GM04504 (cell line): ENCODE results near the gene CPNE9.

ENCODE experiments used
- DNase-seq: peaks from one replicate; pipeline ENCODE4 v3.0.0-alpha.2; 2012; ENCODE audit warnings: low read depth

The CPNE9 gene

DNA sequence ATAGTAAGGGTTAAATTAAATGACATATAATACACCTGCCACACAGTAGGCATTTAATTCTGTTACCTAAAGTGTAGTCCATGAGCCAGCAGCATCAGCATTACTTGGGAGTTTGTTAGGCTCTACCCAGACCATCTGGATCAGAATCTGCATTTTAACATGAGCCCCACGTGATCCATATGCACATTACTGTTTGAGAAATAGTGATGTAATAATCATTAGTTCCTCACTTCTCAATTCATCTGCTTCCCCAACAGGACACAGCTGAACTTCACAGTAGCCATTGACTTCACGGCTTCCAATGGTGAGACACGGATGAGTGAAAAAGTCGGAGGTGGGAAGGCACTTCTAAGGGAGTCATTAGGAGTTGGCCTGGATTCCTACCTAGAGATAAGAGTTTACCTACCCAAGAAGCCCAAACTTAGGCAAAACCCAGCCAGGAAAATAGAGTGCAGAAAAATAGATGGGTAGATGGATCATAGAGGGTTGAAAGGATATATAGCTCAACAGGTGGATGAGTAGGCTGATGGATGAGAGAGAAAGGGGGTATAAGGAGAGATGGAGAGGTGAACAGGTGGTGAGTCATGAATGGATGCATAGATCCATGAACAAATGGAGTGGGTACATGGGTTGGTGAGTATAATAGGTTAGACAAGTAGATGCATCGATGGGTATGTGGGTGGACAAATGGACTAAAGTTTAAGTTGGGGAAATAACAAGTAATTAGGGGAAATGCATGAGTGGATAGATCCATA is 13.3 kb downstream of the CPNE9 start:
- no peak for DNase-seq

DNA sequence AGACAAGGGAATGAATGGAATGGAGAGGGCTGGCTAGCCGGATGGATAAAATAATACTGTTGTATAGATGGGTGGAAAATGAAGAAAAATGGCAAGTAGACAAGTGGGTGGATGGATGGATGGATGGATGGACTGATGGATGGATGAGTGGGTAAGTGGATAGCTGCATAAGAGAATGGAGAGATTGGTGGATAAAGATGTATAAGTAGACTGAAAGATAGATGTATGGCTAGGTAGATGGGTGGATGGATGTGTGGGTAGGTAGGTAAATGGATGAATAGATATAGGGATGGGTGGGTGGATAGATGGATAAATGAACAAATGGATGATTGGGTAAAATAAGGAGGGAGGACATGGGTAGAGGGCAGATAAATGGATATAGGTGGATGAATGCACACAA is 13.9 kb downstream of the CPNE9 start:
- no peak for DNase-seq

DNA sequence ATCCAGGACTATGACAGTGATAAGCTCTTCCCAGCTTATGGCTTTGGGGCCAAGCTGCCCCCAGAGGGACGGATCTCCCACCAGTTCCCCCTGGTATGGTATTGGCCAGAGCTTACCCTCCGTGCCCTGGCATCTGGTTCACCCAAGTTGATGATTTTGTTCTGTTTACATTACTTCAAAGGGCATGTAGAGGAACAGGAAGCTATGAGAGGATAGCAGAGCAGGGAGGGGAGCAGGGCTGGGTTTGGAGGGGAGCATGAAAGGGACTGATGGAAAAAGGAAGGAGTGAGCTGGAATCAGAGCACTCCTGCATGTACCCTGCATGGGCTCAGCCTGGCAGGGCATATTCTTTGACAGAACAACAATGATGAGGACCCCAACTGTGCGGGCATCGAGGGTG is 14.5 kb downstream of the CPNE9 start:
- no peak for DNase-seq

DNA sequence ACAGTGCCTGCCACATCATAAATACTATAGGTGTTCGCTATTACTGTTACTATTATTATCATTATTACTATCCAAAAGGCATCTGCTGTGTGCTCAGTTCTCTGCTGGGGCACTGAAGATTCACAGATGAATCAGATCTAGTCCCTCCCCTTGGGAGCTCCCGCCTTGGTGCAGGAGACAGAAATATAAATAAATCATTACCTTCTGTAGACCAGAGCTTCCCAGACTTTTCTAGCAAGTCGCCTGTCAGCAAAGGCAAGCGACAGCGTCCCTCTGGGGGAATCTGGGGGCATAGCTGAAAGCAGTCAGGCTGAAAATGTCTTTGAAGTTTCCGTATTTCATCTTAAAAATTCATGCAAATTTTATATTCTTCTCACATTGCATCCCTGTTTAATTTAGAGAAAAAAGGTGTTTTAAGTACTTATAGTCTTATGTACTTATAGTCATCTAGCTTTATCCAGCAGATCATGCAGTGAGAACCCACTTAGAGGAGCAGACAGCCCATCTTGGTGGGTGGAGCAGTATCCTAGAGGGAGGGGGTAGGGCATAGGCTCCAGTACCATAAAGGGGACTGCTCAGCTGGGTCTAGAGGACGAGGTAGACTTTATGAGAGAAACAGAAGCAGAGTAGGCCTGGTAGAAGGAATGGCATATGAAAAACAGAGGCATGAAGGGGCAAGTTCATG is 17.5 kb downstream of the CPNE9 start:
- no peak for DNase-seq

DNA sequence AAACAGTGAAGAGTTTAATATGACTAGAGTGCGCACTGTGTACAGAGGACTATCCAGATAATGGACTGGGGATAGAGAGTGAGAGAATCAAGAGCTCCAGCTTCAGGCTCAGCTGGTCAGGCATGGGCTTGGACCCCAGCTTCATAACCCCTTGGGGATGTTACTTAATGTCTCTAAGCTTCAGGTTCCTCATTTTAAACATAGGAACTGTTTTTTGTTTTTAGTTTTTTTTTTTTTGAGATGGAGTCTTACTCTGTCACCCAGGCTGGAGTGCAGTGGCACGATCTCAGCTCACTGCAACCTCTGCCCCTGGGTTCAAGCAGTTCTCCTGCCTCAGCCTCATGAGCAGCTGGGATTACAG is 18.0 kb downstream of the CPNE9 start:
- DNase-seq: no peak

DNA sequence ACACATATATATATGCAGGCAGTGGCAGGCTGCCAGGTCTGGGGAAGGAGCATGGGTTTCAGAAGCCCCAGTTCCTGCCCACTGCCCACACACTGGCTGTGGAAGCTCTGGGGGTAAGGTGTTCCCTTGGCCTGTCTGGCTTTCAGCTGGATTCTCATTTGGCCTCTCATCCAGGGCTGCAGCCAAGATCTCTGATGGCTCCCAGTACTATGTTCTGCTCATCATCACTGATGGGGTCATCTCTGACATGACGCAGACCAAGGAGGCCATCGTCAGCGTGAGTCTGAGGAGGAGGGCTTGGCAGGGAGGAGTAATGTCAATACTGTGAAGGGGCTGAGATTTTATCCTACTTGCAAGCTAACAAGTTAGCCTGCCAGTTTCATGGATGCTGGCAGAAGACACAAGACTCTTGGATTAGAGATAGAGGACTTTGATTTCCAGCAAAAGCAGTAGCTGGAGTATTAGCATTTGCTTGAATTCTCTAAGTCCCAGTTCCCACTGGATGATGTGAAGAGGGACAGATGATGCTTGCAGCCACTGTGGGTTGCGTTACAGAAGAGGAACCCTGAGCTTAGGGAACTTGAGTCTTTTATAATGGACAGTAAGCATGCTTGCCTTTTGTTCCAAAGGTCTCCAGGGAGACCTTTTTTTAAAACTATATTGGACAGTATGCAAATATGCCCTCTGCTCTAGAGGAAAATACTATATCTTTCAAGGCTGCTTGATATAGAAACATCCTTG is 22.3 kb downstream of the CPNE9 start:
- DNase-seq: no peak

DNA sequence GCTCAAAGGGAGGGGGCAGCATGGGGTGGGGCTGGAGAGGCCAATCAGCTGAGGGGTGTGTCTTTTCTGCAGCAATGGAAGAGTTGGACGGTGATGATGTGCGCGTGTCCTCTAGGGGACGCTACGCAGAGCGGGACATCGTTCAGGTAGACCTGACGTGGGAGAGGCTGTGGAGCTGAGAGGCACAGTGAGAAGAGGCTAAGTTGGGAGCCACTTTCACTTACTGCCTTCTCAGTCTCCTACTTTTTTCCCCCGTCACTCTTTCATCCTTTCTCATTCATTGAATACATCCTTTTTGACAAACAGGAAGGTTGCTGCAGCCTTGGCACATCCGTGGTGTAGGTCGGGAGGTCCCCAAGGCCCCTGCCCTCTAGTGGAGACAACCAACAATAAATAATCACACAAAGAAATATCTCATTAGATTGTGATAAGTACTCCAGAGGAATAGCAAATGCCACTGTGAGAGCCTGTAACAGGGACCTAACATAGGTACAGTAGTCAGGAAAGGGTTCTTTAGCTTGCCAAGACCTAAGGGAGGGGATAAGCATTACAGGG is 23.5 kb downstream of the CPNE9 start:
- no peak for DNase-seq

DNA sequence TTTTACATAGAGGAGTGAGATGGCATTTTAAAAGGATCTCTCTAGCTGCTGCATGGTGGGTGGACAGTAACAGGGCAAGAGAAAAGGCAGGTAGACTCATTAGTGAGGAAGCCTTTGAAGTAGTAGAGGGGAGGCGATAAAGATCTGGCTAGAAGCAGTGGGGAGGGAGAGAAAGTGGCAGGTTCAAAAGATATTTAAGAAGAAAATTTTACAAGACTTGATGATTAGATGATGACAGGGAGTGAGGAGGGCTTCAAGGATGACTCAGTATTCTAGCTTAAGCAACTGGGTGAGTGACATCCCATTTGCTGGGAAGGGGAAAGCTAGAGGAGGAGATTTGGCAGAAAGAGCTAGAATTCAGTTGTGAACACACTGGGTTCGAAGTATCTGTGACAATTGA is 24.1 kb downstream of the CPNE9 start:
- no peak for DNase-seq

DNA sequence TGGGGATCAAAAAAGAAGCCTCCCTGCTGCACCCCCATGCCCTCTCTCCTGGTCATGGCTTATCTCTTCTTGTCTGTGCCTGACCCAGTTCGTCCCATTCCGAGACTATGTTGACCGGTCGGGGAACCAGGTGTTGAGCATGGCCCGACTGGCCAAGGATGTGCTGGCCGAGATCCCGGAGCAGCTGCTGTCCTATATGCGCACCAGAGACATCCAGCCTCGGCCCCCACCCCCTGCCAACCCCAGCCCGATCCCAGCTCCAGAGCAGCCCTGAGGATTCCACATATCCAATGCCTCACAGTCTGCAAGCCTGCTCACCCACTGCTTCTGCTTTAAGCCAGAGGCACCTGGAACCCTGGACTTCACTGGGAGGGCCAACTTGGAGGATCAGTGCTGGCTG is 25.8 kb downstream of the CPNE9 start:
- DNase-seq: no peak

DNA sequence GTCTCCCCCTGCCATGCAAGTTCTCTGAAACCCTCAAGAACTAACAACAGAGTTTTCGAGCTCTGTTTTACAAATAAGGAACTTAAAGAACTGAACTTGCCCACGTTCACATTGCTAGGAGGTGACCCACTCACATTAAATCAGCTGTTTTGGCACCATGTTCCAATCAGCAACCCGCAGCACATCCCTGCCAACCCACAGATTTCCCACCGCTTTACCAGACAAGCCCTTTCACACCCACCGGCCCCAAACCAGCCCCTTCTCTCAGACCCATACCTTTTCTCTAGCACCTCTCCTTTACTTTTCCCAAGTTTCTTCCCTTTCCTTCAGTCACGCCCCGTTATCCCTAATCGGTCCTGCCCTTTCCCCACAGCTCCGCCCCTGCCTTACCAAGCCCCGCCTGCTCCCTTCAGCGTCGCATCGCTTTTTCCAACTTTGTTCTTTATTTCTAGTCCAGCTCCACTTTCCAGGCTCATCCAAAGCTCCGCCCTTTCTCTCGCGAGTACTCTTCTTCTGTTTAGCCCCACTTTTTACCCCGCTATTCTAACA is 27.1 kb downstream of the CPNE9 start:
- no peak for DNase-seq

DNA sequence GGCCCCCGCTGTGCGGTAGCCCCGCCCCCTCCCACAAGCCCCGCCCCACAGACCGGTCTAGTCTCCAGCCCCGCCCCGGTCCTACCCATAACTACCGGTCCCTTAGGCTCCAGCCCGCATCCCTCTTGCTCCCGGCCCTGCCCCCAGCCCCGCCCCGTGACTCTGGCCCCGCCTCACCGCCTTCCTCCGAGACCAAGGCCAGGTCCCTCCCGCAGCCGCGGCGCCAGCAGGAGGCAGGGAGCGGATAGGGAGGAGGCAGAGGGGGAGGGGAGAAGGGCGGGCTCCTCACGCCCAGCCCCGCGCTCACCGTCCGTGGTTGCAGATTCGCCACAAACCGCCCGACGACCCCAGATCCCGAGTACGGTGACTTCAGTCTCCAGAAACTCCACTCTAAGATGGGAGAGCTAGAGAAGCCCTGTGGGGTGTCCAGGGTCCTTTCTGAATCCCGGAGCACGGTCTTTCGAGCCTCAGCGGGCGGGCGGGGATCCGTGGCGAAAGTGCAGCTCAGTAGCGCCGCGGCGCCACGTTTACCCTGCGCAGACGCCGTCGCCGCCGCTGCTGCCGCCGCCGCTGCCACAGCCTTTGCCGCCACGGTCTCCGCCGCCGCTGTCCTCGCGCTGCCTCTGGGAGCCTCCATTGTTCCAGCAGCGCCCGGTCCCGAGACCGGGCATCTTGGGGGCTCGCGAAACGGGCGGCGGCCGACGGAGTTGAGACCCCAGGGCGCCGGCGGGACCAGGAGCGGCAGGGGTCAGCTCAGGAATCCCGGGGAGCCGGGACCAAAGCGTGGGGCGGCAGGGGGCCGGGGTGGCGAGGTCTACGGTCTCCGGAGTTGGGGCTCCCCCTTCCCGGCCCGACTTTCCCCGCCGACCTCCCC is 27.8 kb downstream of the CPNE9 start, which contains the start of gene BRPF1:
TSS of gene BRPF1 (plus strand) at position 530 of the 874 bp plus-strand sequence. CDS start 2,406 bp downstream, outside the sequence.
- DNase-seq: peak; percentile 99

DNA sequence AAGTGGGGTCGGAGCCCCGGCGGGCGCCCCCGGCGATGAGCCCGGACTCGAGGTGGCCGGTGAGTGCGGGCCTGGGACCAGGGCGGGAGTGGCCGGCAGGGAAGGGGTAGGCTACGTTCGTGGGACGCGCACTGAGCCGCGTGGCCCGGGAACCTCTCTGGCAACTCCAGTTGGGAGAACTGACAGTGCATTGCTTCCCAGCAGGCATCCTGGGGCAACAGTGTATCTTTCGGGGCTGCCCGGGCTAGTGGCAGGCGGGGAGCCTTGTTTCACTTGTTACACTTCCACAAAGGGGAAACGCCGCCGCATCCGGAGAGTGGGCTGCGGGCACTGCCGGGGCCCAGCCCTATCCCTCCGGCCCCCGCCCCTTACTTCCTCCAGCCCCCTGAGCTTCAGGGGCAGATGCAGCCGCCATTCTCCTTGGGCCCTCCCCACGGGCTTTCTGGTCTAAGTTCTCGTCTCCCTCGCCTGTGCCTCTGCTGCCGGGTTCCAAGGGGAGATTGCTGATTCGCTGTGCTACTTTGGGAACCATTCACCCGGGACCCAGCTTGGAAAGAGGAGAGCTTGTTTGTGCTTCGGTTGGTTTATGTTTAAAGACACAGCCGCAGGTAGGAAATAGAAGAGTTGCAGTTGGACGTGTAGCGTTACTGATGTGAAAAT is 28.6 kb downstream of the CPNE9 start:
- DNase-seq: no peak

DNA sequence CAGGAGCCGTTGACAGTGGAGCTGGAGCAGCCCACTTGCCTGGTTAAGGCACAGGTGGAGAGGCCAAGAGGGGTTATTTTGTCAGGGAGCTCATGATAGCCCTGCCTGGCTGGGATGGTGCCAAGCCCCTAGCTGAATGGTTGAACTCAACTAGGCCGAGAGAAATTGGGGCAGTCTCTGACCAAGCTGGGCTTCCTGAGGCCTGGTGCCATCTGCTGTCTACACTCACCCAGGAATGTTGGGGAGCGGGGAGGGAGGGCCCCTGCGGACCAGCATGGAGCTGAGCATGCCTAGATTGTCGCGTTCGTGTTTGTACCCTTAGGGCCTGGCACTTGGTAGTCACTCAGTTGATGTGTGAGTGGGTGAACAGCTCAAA is 29.1 kb downstream of the CPNE9 start:
- DNase-seq: no peak

DNA sequence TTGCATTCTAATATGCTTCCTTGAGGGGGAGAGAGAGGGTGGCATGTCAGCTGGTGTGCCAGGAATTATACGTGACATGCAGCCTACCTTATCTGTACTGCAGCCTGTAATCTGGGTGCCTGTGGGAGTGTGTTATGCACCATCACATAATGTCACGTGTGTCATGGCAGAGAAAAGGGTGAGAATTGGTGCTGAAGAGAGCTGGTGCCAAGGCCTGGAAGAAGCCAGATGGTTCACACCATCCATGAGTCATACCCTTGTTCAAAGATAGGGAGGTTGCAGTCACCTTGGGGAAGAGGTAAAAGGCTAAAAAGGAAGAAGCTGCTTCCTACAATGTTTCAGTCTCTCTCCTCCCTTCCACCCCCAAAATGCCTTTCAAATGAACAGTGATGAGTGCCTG is 33.2 kb downstream of the CPNE9 start:
- DNase-seq: no peak

DNA sequence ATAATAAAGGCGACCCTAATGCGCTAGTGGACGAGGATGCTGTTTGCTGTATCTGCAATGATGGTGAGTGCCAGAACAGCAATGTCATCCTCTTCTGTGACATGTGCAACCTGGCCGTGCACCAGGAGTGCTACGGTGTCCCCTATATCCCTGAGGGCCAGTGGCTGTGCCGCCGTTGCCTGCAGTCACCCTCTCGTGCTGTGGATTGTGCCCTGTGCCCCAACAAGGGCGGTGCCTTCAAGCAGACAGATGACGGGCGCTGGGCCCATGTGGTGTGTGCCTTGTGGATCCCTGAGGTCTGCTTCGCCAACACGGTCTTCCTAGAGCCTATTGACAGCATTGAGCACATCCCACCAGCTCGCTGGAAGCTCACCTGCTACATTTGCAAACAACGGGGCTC is 35.5 kb downstream of the CPNE9 start:
- DNase-seq: no peak

DNA sequence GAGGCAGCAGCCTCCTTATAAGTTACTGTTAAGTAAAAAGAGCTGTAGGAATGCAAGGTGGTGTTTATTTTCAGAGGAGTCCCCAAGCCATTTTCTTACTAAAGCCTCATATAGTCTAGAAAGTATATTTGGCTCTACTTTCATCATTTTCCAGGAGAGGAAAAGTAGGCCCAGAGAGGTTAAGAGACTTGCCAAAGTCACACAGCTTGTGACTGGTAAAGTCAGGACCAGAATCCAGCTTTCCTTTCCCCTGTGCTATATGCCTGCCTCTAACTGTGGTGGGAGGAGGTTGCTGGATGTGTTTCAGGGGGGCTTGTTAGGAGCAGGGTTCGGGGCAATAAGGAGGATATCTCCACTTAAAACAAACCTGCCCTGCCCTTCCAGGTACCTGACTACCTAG is 38.9 kb downstream of the CPNE9 start:
- no peak for DNase-seq

DNA sequence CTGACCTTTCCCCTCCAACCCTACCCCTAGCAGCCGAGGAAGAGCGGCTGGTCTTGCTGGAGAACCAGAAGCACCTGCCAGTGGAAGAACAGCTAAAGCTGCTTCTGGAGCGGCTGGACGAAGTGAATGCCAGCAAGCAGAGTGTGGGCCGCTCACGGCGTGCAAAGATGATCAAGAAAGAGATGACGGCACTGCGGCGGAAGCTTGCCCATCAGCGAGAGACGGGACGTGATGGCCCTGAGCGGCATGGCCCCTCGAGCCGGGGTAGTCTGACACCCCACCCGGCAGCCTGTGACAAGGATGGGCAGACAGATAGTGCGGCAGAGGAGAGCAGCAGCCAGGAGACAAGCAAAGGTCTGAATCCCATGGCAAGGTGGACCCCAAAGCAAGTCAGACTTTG is 39.9 kb downstream of the CPNE9 start:
- no peak for DNase-seq

DNA sequence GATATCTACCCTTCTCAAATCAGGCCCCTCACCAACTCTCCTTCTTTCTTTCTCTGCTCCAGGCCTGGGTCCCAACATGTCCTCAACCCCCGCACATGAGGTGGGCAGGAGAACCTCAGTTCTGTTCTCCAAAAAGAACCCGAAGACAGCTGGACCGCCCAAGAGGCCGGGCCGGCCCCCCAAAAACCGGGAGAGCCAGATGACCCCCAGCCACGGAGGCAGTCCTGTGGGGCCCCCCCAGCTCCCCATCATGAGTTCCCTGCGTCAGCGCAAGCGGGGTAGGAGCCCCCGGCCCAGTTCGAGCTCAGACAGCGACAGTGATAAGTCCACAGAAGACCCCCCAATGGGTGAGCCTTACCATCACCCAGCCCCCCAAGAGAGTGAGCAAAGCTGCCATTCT is 40.5 kb downstream of the CPNE9 start:
- DNase-seq: no peak

DNA sequence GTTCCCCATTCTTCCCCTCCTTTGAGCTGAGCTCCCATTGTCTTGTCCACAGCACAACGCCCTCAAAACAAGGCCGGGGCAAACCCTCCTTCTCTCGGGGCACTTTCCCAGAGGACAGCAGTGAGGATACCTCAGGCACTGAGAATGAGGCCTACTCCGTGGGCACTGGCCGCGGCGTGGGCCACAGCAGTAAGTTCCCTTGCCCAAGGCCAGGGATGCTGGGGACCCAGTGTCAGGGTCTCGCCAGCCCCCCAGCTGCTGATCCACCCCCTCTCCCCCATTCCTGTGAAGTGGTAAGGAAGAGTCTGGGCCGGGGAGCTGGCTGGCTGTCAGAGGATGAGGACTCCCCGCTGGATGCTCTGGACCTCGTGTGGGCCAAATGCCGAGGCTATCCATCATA is 41.9 kb downstream of the CPNE9 start:
- no peak for DNase-seq

DNA sequence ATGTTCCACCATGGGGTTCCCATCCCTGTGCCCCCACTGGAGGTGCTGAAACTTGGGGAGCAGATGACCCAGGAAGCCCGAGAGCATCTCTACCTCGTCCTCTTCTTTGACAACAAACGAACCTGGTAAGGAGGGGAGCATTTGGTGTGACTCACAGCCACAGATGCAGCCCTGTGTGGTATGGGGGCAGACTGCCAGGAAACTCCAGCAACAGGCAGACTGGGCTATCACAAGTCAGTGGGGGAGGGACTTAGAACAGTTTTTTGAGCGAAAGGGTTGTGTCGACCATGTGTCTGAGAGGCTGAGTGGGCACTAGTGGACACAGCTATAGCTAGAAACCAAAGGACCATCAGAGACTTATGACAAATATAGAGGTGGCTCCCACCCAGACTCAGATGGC is 42.7 kb downstream of the CPNE9 start:
- peak; percentile 39 for DNase-seq

DNA sequence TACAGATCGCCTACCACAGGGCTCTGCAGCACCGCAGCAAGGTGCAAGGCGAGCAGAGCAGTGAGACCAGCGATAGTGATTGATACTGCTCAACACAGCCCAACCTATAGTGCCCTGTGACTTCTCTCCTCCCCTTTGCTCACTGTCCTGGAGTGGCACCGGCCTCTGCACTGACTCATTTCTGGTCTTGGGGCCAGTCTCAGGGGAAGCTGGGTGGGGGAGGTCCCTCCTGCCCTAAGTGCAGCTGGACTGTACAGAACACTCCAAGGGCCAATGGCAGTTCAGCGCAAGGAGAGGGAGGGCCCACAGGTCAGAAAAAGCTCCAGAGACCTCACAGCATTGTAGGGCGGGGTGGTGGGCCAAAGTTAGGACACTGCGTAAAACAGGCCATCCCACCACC is 43.6 kb downstream of the CPNE9 start:
- no peak for DNase-seq
